NCI-H345 treated with DMSO at 0.1 percent for 48 hours (cell line): ENCODE results near the gene CLEC4M.
"Not testable (repeated sequence)": the region's sequence is repeated elsewhere in the genome, so short reads cannot be mapped to it uniquely, and the experiment has no call there.

ENCODE experiments used
- DNase-seq: peaks from one replicate; lab custom pipeline; 2025; ENCODE audit not compliant: unreplicated experiment; lab: John Stamatoyannopoulos, UW

The CLEC4M gene

DNA sequence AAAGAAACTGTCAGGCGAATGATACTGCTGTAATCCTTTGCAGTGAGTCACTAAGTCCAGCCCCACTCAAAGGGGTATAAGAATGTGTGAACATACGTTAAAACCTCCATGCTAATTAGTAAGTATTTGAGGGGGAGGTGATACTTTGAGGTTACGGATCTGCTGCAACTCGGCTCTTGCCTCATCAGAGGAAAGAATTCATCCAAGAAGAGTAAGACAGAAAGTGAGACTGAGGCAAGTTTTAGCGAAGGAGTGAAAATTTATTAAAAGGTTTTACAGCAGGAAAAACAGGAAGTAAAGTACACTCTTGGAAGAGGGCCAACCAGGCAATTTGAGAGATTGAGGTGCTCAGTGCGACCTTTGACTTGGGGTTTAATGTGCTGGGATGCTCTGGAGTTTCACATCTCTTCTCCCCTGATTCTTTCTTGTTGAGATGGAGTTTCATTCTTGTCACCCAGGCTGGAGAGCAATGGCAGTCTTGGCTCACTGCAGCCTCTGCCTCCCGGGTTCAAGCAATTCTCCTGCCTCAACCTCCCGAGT, 9.8 kb downstream of the CLEC4M start:
- DNase-seq, result no peak

- DNase-seq, result no peak
These were observed 10.8 kb downstream of the CLEC4M start for GRCh38 chr19:7773841-7774240.

GRCh38 chr19:7775761-7776160, 12.7 kb downstream of the CLEC4M start:
- no peak for DNase-seq

DNA sequence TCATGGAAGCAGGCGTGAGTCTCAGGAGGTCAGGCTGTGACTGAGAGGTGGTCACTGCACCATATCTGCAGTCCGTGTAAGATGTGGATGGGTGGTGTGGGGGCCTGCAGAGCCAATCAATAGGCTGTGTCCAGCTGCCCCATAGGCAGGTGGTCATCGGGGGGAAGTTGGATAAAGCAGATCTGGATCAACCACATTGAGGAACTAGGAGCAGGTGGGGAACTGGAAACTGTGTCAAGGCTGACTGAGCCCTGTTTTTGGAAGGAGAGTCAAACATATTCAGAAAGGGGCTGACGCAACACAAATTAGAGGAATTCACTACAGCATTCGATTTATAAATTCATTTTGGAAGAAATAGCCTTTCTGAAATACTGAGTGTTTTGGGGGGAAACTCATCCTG, 15.0 kb downstream of the CLEC4M start:
- DNase-seq, result no peak

- no peak for DNase-seq
These were observed 16.8 kb downstream of the CLEC4M start for GRCh38 chr19:7779631-7780486.

- no peak for DNase-seq
These were observed 18.1 kb downstream of the CLEC4M start for GRCh38 chr19:7781157-7781556.

GRCh38 chr19:7783991-7784423, 21.0 kb downstream of the CLEC4M start:
- DNase-seq, result no peak

GRCh38 chr19:7784856-7785255, 21.8 kb downstream of the CLEC4M start:
- no peak for DNase-seq

DNA sequence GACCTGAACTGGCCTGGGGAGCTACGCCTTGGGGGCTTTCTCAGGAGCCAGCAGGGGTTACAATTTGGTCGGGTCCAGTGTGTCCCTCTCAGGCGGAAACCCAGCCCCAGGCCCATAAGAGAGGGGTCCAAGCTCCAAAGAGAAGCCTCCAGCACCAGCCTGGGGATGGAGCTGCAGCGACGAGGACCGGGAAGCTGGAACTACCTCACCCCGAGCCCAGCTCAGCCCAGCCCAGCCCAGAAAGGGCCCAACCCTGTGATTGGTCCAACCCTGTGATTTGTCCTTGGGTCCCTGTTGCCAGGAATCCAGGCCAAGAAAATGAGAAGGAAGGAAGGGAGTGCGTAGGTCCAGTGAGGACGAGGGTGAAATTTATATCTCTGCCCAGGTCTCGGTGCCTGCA, 24.1 kb downstream of the CLEC4M start:
- DNase-seq, result no peak

DNA sequence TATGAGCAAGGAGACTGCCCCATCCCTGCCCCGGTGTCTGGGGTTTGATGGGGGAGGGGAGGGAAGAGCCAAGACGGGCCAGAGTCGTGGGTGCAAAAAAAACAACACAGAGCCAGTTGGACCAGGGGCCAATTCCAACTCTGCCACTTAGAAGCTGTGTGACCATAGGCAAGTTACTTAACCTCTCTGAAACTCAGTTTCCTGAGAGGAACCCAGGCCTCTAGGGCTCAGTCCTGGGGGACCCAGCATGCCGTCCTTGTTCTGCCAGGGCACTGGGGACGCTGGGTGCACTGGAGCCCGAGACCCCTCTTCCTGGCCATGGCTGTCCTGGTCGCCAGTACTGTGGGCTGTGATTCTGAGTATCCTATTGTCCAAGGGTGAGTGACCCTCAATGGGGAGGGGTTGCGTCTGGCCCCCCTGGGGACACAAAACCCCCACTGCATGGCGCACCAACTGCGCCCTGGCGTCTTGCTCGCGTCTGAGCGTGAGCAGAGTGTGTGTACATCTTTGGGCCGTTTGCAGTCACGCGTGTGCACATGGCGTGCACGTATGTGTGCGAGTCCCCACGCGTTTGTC, 24.6 kb downstream of the CLEC4M start:
- DNase-seq, result no peak

DNA sequence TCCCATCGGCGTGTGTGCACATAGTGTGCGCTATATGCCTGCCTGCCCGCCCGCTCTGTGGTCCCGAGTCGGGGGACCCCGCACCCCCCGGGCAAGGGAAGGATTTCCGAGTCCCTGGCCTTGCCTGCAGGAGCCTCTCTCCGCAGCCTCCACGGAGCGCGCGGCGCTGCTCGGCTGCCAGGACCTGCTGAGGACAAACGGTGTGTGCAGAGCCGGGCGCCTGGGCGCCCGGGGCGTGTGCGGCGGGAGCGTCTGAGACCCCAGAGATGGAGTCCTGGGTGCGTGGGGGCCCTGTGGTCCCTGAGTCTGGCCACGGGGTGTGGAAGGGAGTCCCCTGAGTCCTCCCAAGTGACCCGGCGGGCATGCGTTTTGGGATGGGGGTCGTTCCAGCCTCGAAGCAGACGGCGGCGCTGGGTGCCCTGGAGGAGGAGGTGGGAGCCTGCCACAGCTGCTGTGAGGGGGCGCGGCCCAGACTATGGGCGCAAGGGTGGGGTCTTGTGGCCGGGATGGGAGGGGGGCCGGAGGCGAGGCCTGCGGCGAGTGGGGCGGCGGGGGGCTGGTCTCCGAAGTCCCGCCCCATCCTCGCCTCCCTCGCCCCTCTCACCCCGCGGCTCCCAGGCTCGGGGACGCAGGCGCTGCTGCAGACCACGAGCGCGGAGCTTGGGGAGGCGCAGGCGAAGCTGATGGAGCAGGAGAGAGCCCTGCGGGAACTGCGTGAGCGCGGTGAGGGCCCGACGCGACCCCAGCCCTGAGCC, 25.3 kb downstream of the CLEC4M start:
- DNase-seq, result no peak

DNA sequence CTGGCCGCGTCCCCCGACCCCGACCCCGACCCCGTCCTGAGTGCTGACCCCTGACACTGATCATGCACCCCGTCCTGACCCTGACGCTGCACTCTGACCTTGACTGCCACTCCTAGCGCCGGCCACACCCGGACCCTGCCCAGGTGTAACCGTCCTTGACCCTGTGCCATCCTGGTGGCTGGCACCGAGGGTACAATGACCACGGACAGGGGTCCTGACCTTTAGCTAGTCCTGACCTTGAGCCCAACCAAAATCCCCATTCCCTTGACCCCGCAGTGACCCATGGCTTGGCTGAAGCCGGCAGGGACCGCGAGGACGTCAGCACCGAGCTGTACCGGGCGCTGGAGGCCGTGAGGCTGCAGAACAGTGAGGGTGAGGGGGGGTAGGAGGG, 25.9 kb downstream of the CLEC4M start:
- DNase-seq, result no peak

DNA sequence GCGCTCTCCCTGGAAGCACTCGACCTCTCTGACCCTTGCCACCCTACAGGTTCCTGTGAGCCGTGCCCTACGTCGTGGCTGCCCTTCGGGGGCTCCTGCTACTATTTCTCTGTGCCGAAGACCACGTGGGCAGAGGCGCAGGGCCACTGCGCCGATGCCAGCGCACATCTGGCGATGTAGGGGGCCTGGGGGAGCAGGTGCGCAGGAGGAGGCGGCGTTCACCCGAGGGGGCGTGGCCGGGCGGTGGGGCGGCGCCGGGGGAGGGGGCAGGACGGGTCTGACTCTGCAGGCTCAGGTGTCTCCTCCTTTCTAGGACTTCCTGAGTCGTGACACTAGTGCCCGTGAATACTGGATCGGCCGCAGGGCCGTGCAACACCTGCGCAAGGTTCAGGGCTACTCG, 26.4 kb downstream of the CLEC4M start:
- DNase-seq, result no peak

- no peak for DNase-seq
These were observed 27.4 kb downstream of the CLEC4M start for GRCh38 chr19:7790416-7790815.

GRCh38 chr19:7792281-7792680, 29.2 kb downstream of the CLEC4M start:
- no peak for DNase-seq

GRCh38 chr19:7792701-7793100, 29.7 kb downstream of the CLEC4M start:
- not testable (repeated sequence) for DNase-seq

GRCh38 chr19:7793493-7793892, 30.4 kb downstream of the CLEC4M start:
- DNase-seq, result no peak

DNA sequence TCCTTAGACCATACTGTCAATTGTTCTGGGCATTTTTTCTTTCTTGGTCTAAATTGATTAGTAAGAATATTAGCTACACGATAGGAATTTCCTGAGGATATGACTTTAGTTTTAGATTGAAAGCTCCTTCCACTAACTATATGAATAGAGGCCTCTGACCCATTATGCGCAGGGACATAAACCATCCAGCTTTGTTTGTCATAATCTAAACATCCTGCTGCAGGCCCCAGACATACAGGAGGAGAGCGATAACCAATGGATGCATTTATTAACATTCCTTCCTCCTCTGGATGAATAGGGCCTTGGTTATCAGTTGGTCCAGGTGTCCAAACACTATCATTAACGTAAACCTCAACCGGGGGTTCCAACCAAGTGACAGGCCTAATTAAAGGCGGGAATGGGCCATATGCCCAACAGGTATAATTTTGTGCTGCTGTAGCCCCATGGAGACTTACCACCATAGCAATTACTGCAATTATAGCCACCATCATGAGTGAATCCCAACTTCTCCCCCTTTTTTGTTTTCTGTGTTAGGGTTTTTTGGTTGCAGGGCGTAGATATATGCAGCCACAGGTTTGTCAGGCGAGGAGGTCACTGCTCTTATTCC, 32.6 kb downstream of the CLEC4M start:
- DNase-seq, result no peak

DNA sequence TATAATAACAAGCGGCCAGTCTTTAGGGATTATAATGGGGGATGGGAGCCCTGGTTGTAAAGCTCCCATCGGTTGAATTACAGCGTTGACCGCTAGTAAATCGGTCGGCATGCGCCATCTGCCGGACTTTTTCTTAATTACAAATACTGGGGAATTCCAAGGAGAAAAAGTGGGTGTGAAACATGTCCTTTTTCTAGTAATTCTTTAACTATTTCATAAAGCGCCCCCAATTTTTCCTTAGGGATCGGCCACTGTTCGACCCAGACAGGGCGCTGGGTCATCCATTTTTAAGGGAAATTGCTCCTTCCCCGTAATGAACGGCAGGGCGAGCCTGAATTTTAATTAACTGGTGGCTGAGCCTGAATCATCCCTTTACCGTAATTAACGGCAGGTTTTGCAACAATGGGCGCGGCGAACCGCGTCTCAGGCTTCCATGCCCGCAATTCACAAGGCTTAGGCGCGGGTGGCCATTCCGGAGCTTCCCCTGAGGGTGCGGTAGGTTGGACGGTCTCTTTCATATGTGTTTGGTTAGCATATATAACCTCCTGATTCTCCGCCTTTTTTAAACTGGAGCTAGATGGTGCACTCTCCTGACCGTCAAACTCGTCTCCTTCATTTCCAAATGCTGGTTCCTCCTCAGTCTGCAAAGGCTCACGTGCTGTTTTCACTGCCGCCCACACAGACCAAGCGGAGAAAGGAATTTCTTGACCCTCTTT, 36.8 kb downstream of the CLEC4M start:
- DNase-seq, result peak; percentile 32

DNA sequence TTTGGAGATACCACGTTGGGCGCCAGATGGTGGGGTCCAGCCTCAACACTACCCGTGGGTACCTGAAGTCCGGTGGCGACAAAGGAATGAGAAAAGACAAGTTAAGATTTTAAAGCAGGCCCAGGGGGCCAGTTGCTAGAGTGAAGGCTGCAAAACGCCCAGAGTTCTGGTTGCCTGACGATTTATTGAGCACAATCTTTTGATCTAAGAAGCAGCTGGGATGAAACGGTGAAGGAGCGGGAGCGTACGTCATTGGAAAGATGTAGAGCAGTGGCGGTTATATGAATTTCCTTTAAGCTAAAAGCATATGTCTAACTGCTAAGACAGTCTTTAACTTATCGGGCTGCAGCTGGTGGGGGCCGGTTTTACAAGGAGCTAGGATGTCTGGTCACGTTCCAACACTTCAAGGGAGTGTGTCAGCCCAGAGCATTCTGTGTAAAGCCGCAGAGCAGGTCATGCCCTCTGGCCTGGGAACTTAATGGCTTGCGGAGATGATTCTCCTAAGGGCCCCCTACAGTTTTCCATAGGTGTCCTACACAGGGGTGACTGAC, 38.1 kb downstream of the CLEC4M start:
- no peak for DNase-seq
